Cerebellar nuclear complex (tissue), 1 donor: Measurements from ENCODE around the gene ZDHHC13.

Experiments
- DNase-seq, 2 experiments: peaks; one replicate each; lab custom pipeline; 2025; lab: John Stamatoyannopoulos, UW

Gene ZDHHC13, protein sequence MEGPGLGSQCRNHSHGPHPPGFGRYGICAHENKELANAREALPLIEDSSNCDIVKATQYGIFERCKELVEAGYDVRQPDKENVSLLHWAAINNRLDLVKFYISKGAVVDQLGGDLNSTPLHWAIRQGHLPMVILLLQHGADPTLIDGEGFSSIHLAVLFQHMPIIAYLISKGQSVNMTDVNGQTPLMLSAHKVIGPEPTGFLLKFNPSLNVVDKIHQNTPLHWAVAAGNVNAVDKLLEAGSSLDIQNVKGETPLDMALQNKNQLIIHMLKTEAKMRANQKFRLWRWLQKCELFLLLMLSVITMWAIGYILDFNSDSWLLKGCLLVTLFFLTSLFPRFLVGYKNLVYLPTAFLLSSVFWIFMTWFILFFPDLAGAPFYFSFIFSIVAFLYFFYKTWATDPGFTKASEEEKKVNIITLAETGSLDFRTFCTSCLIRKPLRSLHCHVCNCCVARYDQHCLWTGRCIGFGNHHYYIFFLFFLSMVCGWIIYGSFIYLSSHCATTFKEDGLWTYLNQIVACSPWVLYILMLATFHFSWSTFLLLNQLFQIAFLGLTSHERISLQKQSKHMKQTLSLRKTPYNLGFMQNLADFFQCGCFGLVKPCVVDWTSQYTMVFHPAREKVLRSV

DNA sequence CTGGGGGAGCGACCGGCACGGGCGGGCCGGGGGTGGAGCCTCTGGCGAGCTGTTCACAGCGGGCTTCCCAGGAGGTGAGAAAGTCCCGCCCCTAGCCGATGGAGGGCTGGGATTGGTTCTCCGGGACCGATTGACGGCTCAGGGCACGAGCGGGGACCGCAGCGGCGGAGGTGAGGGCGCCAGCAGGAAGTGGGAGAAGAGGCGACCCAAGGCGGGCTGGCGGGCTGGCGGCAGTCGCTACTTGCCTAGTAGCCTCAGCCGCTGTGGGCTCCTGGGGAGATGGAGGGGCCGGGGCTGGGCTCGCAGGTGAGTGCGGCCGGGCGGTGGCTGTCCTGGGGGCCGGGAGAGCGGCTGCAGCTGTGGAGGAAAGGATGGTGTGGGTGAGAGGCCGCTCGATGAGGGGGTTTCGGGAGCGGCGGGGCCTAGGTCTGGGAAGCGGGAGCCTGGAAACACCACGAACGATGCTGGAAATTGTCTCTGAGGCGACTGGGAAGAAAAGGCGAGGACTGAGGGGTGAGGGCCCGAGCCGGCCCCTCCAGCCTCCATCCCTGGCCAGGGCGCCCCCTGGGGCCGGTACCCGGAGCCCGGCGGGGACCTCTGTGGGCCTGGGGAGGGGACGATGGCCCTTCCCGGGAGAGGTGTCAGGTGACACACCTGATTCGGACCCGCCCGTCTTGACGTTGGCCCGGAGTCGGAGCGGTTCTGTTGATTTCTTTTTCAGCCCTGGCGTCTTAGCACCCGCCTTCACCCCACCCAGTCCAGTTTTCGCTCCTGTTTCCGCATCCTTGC is at the start of gene ZDHHC13:
TSS of gene ZDHHC13 (plus strand) at position 198 of the 789 bp plus-strand sequence. CDS start at position 280, 82 bp downstream.
- peak; percentile 49 to 61 for DNase-seq

DNA sequence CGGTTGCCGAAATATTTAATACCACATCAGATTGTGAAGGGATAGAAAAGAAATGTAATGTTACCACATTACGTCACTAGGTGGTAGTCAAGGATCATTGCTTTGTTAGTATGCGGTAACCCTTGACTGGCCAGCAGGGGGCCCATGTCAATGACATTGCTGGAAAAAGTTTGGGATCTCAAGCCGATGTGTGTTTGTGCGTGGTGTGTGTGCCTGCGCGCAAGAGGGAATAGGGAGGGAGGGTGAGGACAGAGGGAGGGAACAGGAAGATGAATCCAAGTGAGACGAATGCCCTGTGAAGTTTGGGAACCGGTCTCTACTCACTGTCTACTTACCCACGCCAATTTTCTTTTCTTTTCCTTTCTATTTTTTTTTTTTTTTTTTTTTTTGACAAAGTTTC is 45.7 kb upstream of the ZDHHC13 start:
- no peak for DNase-seq

GRCh38 chr11:19072464-19072863 is 44.5 kb upstream of the ZDHHC13 start:
- no peak for DNase-seq

GRCh38 chr11:19073454-19074415 is 43.2 kb upstream of the ZDHHC13 start:
- no peak for DNase-seq

- DNase-seq = no peak
These were observed 41.3 kb upstream of the ZDHHC13 start for GRCh38 chr11:19075636-19076035.

- DNase-seq = no peak
These were observed 40.0 kb upstream of the ZDHHC13 start for GRCh38 chr11:19076744-19077589.

- DNase-seq = no peak
These were observed 39.0 kb upstream of the ZDHHC13 start for GRCh38 chr11:19077965-19078364.

DNA sequence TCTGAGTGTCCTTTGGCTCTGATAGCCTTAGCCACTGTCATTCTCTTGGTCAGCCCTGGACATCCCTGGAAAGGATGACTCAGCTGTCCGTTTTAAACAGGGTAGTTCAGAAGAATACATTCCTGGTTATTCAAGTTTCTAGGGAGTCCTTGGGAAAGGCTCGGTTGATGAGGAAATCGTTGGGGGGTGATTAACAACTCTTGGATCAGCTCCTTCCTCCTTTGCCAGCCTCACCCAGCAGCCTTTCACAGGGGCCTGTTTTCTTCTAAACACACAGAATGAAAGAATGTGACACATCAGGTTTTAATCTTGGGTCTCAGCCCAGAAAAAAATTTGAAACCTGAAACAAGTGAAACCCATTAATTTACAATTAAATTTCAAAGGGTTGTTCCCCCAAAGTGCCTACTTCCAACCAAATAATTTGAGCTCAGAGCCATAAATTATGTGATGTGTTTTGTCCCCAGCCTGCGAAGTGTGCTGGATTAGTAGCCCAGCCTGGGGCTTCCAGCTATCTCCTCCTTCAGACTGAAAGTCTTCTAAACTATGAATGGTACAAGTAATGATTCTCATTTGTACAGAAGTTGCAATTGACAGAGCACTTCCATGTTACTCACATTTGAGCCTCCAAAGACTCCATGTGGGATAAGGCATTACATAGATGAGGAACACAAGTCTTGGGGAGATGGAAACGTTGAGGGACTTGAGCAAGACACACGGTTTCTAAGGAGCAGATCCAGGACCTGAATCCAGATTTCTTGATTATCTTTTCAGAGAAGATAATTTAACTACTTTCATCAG is 37.1 kb upstream of the ZDHHC13 start:
- no peak for DNase-seq

- no peak for DNase-seq
These were observed 36.4 kb upstream of the ZDHHC13 start for GRCh38 chr11:19080579-19080993.

DNA sequence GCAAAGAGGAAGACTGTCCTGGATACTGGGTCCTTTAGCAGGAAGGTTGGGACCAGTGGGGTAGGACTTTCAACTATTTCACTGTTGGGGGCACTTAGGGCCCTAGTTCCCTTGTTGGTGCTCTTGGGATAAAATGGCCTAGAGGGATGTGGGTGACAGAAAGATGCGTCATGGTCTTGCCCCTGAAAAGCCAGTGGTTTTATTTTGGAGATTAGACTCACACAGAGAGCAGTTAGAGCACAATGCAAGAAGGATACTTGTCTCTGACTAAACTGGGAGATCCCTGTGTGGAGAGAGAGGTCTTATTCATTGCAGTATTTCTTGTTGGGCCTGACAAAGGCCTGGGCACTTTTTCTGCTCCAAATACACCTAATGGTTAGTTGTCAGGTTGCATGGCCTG is 33.8 kb upstream of the ZDHHC13 start:
- no peak for DNase-seq

DNA sequence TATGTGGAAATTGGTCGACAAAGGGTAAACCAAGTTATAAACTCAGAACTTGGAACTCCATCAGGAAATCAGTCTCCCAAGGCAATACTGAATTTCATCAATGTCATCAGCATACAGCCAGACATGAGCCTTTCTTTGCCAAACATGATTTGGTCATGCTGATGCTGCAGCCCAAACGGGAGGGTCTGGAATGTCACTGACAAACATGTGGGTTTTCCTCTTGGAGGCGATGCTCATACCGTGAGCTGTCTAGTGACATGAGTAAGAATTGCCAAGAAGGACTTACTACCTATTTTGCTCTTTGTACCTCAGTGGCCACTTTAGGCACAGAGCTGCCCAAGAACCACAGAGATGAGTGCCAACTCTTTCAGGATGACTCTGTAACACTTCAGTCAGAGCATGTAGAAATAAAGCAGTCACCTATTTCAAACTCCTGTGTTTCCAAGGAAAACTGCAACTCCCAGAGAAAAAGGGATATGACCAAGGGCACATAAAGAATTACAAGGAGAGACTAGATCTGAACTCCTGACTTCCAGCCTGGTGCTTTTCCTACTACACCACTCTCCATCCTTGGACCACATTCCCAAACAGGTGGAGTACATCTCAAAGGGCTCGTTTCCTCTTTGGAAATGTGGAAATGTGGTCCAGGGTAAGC is 32.2 kb upstream of the ZDHHC13 start:
- no peak for DNase-seq

DNA sequence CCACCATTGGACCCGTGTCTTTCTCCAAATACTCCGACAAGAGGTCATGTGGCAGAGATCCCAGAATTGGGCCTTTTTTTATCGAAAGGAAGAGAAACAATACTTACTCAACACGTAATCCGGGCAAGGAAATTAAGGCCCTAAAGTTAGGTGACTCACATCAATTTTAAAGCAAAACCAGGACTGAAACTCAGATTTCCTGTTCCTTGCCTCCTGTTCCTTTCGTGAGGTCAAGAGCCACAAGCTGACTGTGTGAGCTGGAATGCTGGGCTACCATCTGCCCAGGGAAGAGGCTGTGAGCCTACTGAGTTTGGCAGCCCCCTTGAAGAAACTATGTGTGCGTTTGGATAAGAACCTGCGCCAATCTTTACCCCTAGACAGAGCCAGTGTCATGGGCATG is 29.3 kb upstream of the ZDHHC13 start:
- DNase-seq = no peak

DNA sequence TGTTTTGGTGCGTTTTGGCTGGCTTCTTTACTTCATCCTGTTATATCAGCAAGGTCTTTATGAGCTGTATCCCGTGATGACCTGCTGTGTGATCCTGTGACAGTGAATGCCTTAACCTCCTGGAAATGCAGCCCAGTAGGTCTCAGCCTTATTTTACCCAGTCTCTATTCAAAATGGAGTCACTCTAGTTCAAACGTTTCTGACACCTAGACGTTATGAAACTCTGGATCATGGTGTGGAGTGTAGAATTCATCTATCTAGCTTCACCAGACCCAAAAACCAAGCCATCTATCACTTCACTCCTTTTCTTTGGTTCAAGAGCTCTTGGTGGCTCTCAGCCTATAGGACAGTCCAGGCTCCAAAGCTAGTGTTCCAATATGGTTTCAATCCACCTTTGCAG is 28.2 kb upstream of the ZDHHC13 start:
- DNase-seq = no peak

DNA sequence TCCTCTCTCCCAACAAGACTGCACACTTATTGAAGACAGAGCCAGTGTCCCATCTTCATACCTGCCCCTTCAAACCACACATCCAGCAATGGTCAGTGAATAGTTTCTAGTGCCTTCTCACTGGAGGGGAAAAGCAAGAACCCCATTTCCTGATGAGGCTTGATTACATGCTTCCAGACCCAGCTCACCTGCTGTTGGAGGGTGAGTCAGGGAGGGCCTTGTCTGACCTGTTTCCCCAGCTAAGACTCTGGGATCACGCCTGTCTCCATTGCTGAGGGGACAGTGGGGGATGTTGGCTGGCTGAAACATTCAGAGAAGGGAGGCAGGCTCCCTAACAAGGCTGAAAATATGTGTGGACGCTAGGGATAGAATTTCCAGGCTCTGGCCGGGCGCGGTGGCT is 27.5 kb upstream of the ZDHHC13 start:
- DNase-seq = no peak

- no peak for DNase-seq
These were observed 25.6 kb upstream of the ZDHHC13 start for GRCh38 chr11:19091366-19091765.

DNA sequence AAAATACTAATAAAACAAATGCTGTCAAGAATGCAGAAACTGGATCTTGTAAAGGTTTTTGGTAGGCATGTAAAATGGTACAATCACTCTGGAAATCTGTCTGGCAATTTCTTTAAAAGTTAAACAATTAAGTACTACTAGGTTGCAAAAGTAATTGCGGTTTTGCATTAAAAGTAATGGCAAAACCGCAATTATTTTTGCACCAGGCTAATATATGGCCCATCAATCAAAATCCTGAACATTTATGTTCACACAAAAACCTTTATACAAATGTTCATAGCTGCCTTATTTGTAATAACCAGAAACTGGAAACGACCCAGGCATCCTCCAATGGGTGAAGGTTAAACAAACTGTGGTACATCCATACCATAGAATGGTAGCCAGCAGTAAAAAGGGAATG is 24.6 kb upstream of the ZDHHC13 start:
- DNase-seq = no peak

DNA sequence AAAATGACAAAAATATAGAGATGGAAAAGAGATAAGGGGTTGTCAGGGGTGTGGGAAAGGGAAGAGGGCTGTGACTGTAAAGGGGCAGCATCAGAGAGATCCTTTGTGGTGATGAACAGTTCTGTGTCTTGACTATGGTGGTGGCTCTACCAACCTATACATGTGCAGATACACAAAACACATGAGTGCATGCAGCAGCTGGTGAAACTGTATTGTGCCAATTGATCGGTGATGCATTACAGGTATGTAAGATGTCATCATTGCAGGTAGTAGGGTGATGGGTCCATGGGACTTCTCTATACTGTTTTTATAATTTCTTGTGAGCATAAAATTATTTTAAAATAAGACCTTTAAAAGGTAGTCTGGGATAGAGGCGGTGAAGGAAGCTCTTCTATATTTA is 24.1 kb upstream of the ZDHHC13 start:
- DNase-seq = no peak

DNA sequence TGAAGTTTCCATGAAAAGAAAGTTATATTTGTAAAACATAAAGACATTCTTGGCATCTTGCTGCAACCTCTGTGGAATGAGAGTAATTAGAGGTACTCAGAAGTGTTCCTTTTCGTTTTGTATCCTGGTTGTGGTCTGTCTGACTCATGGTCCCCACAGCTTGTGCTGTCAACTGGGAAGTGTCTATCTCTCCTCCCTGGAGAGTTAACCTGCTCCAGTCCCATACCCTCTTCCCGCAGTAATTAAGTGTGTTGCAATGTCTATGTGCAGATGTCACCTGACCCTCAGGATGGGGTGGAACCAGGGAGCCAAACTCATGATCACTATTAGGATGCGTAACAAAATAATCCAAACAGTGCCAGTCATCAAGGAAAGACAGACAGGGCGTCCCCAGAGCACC is 23.0 kb upstream of the ZDHHC13 start:
- no peak for DNase-seq

DNA sequence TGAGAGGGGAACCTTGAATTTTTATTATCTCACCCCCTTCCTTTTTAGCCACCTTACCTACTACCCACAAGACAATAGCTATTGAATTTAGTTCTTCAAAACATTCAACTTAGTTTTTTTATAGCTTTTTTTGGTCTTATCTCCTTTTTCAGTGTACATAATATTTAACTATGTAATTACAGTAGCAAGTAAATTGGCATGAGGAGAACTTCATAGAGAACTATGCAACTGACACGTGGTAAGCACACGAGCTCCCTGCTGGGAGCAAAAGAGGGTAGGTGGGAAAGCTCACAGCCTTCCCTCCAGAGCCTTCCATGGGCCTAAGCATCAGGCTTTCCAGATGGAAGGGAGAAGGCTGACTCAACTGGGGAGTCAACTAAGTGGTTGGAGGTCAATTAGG is 22.1 kb upstream of the ZDHHC13 start:
- DNase-seq = no peak
